ENCODE measurements around the gene CCT3. TPM values are rescaled to one million over a fixed set of nuclear protein-coding genes. Genes with fewer than 3 reads are reported as not detected.

The CCT3 gene
- total and polyA plus RNA-seq, 12 donors = 108 to 505 (median 258) TPM

DNA sequence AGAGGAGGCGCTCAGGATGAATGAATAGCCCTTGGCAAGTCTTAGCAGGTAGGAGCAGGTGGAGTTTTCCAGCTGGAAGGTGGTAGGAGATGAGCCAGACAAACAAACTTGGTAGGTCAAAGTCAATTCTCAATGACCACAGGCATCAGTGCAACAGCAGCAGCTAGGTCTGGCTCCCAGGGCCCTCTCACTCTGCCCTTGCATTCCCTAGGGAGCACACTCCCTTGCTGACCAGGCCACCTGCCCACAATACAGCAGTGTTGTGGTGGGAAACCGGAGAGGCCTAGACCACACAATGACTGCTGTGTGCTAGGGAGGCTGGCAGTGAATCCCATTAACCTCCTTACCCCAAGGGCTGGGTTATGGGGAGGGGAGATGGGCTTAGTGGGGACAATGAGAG lies 77.2 kb downstream of the CCT3 start:
- DNase-seq = no peak
- intact Hi-C loops (cut with DNase I) = no loop called here
- Histone ChIP-seq H3K27me3 (no peaks in the 10 kb centered on the region), H3K4me3 (no peak overlapping the region), H3K4me1 (replicated peaks in 1 of 2) (peaks cover 4 to 12% of the 10 kb centered on the region in 2 donors), H3K27ac (no peak overlapping the region), H3K9me3 (replicated peaks in 1 of 3) (no peaks in the 10 kb centered on the region), H3K36me3 (replicated peaks in 1 of 2) (peaks cover 0 to 94% of the 10 kb centered on the region in 2 donors)
- WGBS, 4 donors = 89 to 95% (median 93%) methylated on average over 2 of the region's 2 CpGs
- no peak for TF ChIP-seq POLR2A (IDR thresholded peaks at IDR 0.05)
- no peak for TF ChIP-seq CTCF (IDR thresholded peaks at IDR 0.05)

DNA sequence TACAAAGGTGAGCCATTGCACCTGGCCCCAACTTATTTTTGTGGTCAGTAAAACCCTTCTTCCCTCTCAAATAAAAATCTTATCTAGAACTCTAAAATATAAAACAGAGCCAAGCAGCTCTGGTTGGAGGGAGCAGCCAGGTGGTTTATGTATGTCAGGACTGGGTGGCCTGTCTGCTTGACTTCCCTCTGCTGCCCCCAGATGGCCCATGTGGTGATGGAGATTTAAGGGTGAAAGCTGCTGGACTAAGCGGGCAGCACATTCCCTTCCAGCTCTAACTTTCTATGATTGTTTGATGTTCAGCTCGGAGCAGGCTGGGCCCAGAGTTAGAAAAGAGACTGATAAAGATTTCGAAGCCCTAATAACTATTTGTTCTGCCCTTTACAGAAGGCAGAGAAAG lies 78.3 kb downstream of the CCT3 start:
- H3K27ac ChIP-seq = peak overlapping the region in 1 of 5 donors; percentile 12
- WGBS, 4 donors = 73 to 89% (median 76%) methylated on average over 3 of the region's 3 CpGs
- peaks cover 4 to 12% of the 10 kb centered on the region in 2 donors for H3K4me1 ChIP-seq (replicated peaks in 1 of 2)
- peaks cover 0 to 95% of the 10 kb centered on the region in 2 donors for H3K36me3 ChIP-seq (replicated peaks in 1 of 2)
- intact Hi-C loops (cut with DNase I) = no loop called here
- TF ChIP-seq POLR2A (IDR thresholded peaks at IDR 0.05) = no peak
- peak in 1 of 6 experiments; percentile 13 for TF ChIP-seq CTCF (IDR thresholded peaks at IDR 0.05)
- peak in 1 of 7 donors; percentile 76 for DNase-seq
- no peaks in the 10 kb centered on the region for H3K27me3 ChIP-seq
- H3K4me3 ChIP-seq = no peak overlapping the region
- H3K9me3 ChIP-seq (replicated peaks in 1 of 3) = no peaks in the 10 kb centered on the region

Other genes starting within 250 kb of the CCT3 start
- 100 to 1,000 TPM; 116 to 591 (median 391) TPM for gene LMNA, start 223.6 kb downstream of the CCT3 start, total RNA-seq
- 100 to 1,000 TPM; 140 to 458 (median 374) TPM for gene LMNA, start 223.6 kb downstream of the CCT3 start, polyA plus RNA-seq
- 1 to 10 TPM in 7 of 9 donors, under 1 TPM in 2; 0.30 to 4.8 (median 1.8) TPM for gene SEMA4A, start 184.7 kb downstream of the CCT3 start, total RNA-seq
- 1 to 10 TPM in 2 of 3 donors, under 1 TPM in 1; 0.93 to 3.1 (median 2.4) TPM for gene SEMA4A, start 184.7 kb downstream of the CCT3 start, polyA plus RNA-seq
- gene SLC25A44, start 144.2 kb downstream of the CCT3 start, total RNA-seq = 10 to 100 TPM; 11.4 to 33.7 (median 16.9) TPM
- gene SLC25A44, start 144.2 kb downstream of the CCT3 start, polyA plus RNA-seq = 10 to 100 TPM in 1 of 3 donors, 1 to 10 TPM in 2; 7.0 to 31.7 (median 8.6) TPM
- gene PMF1, start 125.3 kb downstream of the CCT3 start, total RNA-seq = 10 to 100 TPM; 47.6 to 90.2 (median 63.7) TPM
- gene PMF1, start 125.3 kb downstream of the CCT3 start, polyA plus RNA-seq = 100 to 1,000 TPM in 1 of 3 donors, 10 to 100 TPM in 2; 45.6 to 103 (median 78.2) TPM
- 1 to 10 TPM in 3 of 9 donors, under 1 TPM in 4, not detected in 2; 0.39 to 2.1 (median 0.50) TPM for gene BGLAP, start 96.1 kb downstream of the CCT3 start, total RNA-seq
- gene BGLAP, start 96.1 kb downstream of the CCT3 start, polyA plus RNA-seq = 1 to 10 TPM in 2 of 3 donors, not detected in 1; 3.0 to 8.2 TPM
- gene PAQR6, start 90.2 kb downstream of the CCT3 start, total RNA-seq = 1 to 10 TPM in 5 of 9 donors, under 1 TPM in 2, not detected in 2; 0.91 to 3.0 (median 1.2) TPM
- 10 to 100 TPM in 1 of 3 donors, 1 to 10 TPM in 1, under 1 TPM in 1; 0.53 to 13.8 (median 5.4) TPM for gene PAQR6, start 90.2 kb downstream of the CCT3 start, polyA plus RNA-seq
- 100 to 1,000 TPM in 3 of 9 donors, 10 to 100 TPM in 6; 66.3 to 110 (median 88.5) TPM for gene SMG5, start 55.5 kb downstream of the CCT3 start, total RNA-seq
- gene SMG5, start 55.5 kb downstream of the CCT3 start, polyA plus RNA-seq = 10 to 100 TPM; 25.5 to 60.7 (median 45.3) TPM
- 1 to 10 TPM; 1.0 to 6.3 (median 3.0) TPM for gene TMEM79, start 54.0 kb downstream of the CCT3 start, total RNA-seq
- 1 to 10 TPM; 1.7 to 6.1 (median 4.4) TPM for gene TMEM79, start 54.0 kb downstream of the CCT3 start, polyA plus RNA-seq
- gene GLMP, start 42.6 kb downstream of the CCT3 start, total RNA-seq = 100 to 1,000 TPM in 8 of 9 donors, 10 to 100 TPM in 1; 64.2 to 209 (median 146) TPM
- gene GLMP, start 42.6 kb downstream of the CCT3 start, polyA plus RNA-seq = 100 to 1,000 TPM in 1 of 3 donors, 10 to 100 TPM in 2; 49.8 to 134 (median 97.8) TPM
- under 1 TPM in 2 of 9 donors, not detected in 7; 0.39 to 0.44 TPM for gene VHLL, start 39.0 kb downstream of the CCT3 start, total RNA-seq
- gene VHLL, start 39.0 kb downstream of the CCT3 start, polyA plus RNA-seq = under 1 TPM in 1 of 3 donors, not detected in 2; 0.72 TPM
- 1 to 10 TPM in 2 of 9 donors, under 1 TPM in 5, not detected in 2; 0.70 to 4.2 (median 0.85) TPM for gene TSACC, start 234 bp upstream of the CCT3 start, total RNA-seq
- 1 to 10 TPM in 2 of 3 donors, not detected in 1; 3.1 to 3.4 TPM for gene TSACC, start 234 bp upstream of the CCT3 start, polyA plus RNA-seq
- gene RHBG, start 30.9 kb upstream of the CCT3 start, total RNA-seq = 1 to 10 TPM in 2 of 9 donors, under 1 TPM in 5, not detected in 2; 0.39 to 3.0 (median 0.98) TPM
- gene RHBG, start 30.9 kb upstream of the CCT3 start, polyA plus RNA-seq = 1 to 10 TPM in 2 of 3 donors, under 1 TPM in 1; 0.16 to 1.9 (median 1.6) TPM
- gene MEF2D, start 162.5 kb upstream of the CCT3 start, total RNA-seq = 10 to 100 TPM in 8 of 9 donors, 1 to 10 TPM in 1; 7.8 to 89.9 (median 71.2) TPM
- 10 to 100 TPM; 29.1 to 37.4 (median 35.3) TPM for gene MEF2D, start 162.5 kb upstream of the CCT3 start, polyA plus RNA-seq
- gene IQGAP3, start 234.3 kb upstream of the CCT3 start, total RNA-seq = 1 to 10 TPM in 4 of 9 donors, under 1 TPM in 5; 0.24 to 5.3 (median 0.83) TPM
- 1 to 10 TPM in 1 of 3 donors, under 1 TPM in 2; 0.16 to 2.2 (median 0.40) TPM for gene IQGAP3, start 234.3 kb upstream of the CCT3 start, polyA plus RNA-seq
- not detected for gene TTC24, start 241.4 kb upstream of the CCT3 start, total RNA-seq
- gene TTC24, start 241.4 kb upstream of the CCT3 start, polyA plus RNA-seq = under 1 TPM in 1 of 3 donors, not detected in 2; 0.20 TPM

All from adrenal gland (tissue), 12 donors.